CD4-positive, alpha-beta T cell treated with Interferon alpha-2 for 1 hour (primary cell): ENCODE data around the gene TMPO.
"Not testable (repeated sequence)": the region's sequence is repeated elsewhere in the genome, so short reads cannot be mapped to it uniquely, and the experiment has no call there.

ENCODE experiments used
- DNase-seq, 2 donors: peaks; one replicate each; pipeline ENCODE4 v3.0.0-alpha.2; 2020 to 2022

The TMPO gene

GRCh38 chr12:98511806-98512205 is 3.6 kb upstream of the TMPO start:
- not testable (repeated sequence) for DNase-seq

- no peak for DNase-seq
Measured at GRCh38 chr12:98513379-98514322, 1.7 kb upstream of the TMPO start.

GRCh38 chr12:98514982-98515286 is 456 bp upstream of the TMPO start:
- no peak for DNase-seq

GRCh38 chr12:98516111-98516873 is 902 bp downstream of the TMPO start:
- DNase-seq: peak; percentile 86 to 92

GRCh38 chr12:98519257-98519907 is 4.0 kb downstream of the TMPO start:
- no peak for DNase-seq

GRCh38 chr12:98530068-98530467 is 14.7 kb downstream of the TMPO start:
- no peak for DNase-seq

GRCh38 chr12:98532687-98533304 is 17.4 kb downstream of the TMPO start:
- DNase-seq: peak in 1 of 2 donors; percentile 68

- no peak for DNase-seq
Measured at GRCh38 chr12:98533723-98534251, 18.4 kb downstream of the TMPO start.

- DNase-seq: no peak
Measured at GRCh38 chr12:98538031-98538430, 22.6 kb downstream of the TMPO start.

GRCh38 chr12:98543701-98544100 is 28.3 kb downstream of the TMPO start:
- DNase-seq: no peak

- DNase-seq: no peak
Measured at GRCh38 chr12:98544751-98545150, 29.4 kb downstream of the TMPO start.

- no peak for DNase-seq
Measured at GRCh38 chr12:98549371-98550110, 34.2 kb downstream of the TMPO start.

GRCh38 chr12:98551787-98552186 is 36.4 kb downstream of the TMPO start:
- no peak for DNase-seq

- not testable (repeated sequence) for DNase-seq
Measured at GRCh38 chr12:98558097-98558496, 42.7 kb downstream of the TMPO start.

GRCh38 chr12:98559666-98560065 is 44.3 kb downstream of the TMPO start:
- DNase-seq: no peak

GRCh38 chr12:98561846-98562245 is 46.5 kb downstream of the TMPO start:
- DNase-seq: no peak

- no peak for DNase-seq
Measured at GRCh38 chr12:98572010-98572409, 56.6 kb downstream of the TMPO start.

- DNase-seq: no peak
Measured at GRCh38 chr12:98574110-98574509, 58.7 kb downstream of the TMPO start.

- no peak for DNase-seq
Measured at GRCh38 chr12:98575013-98575412, 59.6 kb downstream of the TMPO start.

GRCh38 chr12:98576795-98577194 is 61.4 kb downstream of the TMPO start:
- not testable (repeated sequence) for DNase-seq

- DNase-seq: no peak
Measured at GRCh38 chr12:98578392-98578791, 63.0 kb downstream of the TMPO start.

- no peak for DNase-seq
Measured at GRCh38 chr12:98578821-98579220, 63.4 kb downstream of the TMPO start.
